Liver (tissue), 9 donors: ENCODE results near the gene FEZ2. TPM values are rescaled to one million over a fixed set of nuclear protein-coding genes. Genes with fewer than 3 reads are reported as not detected.
A peak's percentile ranks its signal among the peaks of the same experiment; 100 is the strongest.

Source experiments
- DNase-seq: peaks from one replicate; pipeline ENCODE4 v3.0.0-alpha.2; 2017; ENCODE audit warnings: low spot score
- H3K27ac ChIP-seq, 2 donors: one replicate each; pipeline ENCODE4 v1.7.0; 2013; ENCODE audit warnings: inconsistent platforms in 2 of 2, low read length in 2 of 2, control low read depth in 1 of 2, low read depth in 1 of 2, mild to moderate bottlenecking in 1 of 2
- H3K27me3 ChIP-seq, 4 donors: one replicate each; pipeline versions ENCODE4 v1.6.1 to v1.7.0; 2013; ENCODE audit warnings: low read length in 3 of 4, inconsistent platforms in 1 of 4, mild to moderate bottlenecking in 1 of 4, moderate library complexity in 1 of 4; ENCODE audit not compliant: control insufficient read depth in 4 of 4, insufficient read depth in 4 of 4
- H3K36me3 ChIP-seq, 4 donors: one replicate each; pipeline versions ENCODE4 v1.6.1 to v1.7.0; 2013; ENCODE audit warnings: low read length in 3 of 4, mild to moderate bottlenecking in 3 of 4, low read depth in 1 of 4, moderate library complexity in 1 of 4; ENCODE audit not compliant: control insufficient read depth in 4 of 4, insufficient read depth in 3 of 4
- H3K4me1 ChIP-seq, 4 donors: one replicate each; pipeline versions ENCODE4 v1.6.1 to v1.7.0; 2013; ENCODE audit warnings: low read length in 3 of 4, mild to moderate bottlenecking in 3 of 4, moderate library complexity in 1 of 4; ENCODE audit not compliant: control insufficient read depth in 4 of 4, insufficient read depth in 4 of 4
- H3K4me3 ChIP-seq, 3 donors: one replicate each; pipeline versions ENCODE4 v1.6.1 to v1.7.0; 2013; ENCODE audit warnings: low read length in 3 of 3, control low read depth in 1 of 3, low read depth in 1 of 3, mild to moderate bottlenecking in 1 of 3
- H3K9ac ChIP-seq, 2 donors: one replicate each; pipeline ENCODE4 v1.7.0; 2013; ENCODE audit warnings: low read length in 2 of 2, mild to moderate bottlenecking in 2 of 2, moderate library complexity in 2 of 2, control low read depth in 1 of 2, low read depth in 1 of 2
- H3K9me3 ChIP-seq, 4 donors: one replicate each; pipeline versions ENCODE4 v1.6.1 to v1.7.0; 2013; ENCODE audit warnings: low read length in 3 of 4; ENCODE audit not compliant: control insufficient read depth in 4 of 4
- EGR1 ChIP-seq, 2 donors: IDR thresholded peaks; 2 replicates each; pipeline ENCODE4 v1.6.1; 2016 to 2018; ENCODE audit warnings: antibody characterized with exemption in 2 of 2, low read depth in 2 of 2
- FOXA1 ChIP-seq: IDR thresholded peaks from 2 replicates; pipeline ENCODE4 v1.6.1; 2016; ENCODE audit warnings: antibody characterized with exemption
- GABPA ChIP-seq, 2 donors: IDR thresholded peaks in 1 of 2; conservative IDR thresholded peaks in 1 of 2; 2 replicates each; pipeline ENCODE4 v1.6.1; 2016; ENCODE audit warnings: antibody characterized with exemption in 2 of 2, mild to moderate bottlenecking in 1 of 2, moderate library complexity in 1 of 2
- HNF4A ChIP-seq, 2 donors: conservative IDR thresholded peaks; 2 replicates each; pipeline ENCODE4 v1.6.1; 2016; ENCODE audit warnings: antibody characterized with exemption in 2 of 2, mild to moderate bottlenecking in 2 of 2
- HNF4G ChIP-seq: IDR thresholded peaks from 2 replicates; pipeline ENCODE4 v1.6.1; 2016; ENCODE audit warnings: antibody characterized with exemption
- JUND ChIP-seq, 2 donors: IDR thresholded peaks; 2 replicates each; pipeline ENCODE4 v1.6.1; 2016; ENCODE audit warnings: antibody characterized with exemption in 2 of 2
- NR2F2 ChIP-seq: IDR thresholded peaks from 2 replicates; pipeline ENCODE4 v1.6.1; 2016; ENCODE audit warnings: antibody characterized with exemption
- RAD21 ChIP-seq, 2 donors: IDR thresholded peaks; 2 replicates each; pipeline ENCODE4 v1.6.1; 2016; ENCODE audit warnings: antibody characterized with exemption in 2 of 2, mild to moderate bottlenecking in 2 of 2
- REST ChIP-seq: IDR thresholded peaks from 2 replicates; pipeline ENCODE4 v1.6.1; 2016; ENCODE audit warnings: antibody characterized with exemption, mild to moderate bottlenecking
- RXRA ChIP-seq, 2 donors: IDR thresholded peaks; 2 replicates each; pipeline ENCODE4 v1.6.1; 2017 to 2018; ENCODE audit warnings: antibody characterized with exemption in 2 of 2, mild to moderate bottlenecking in 1 of 2
- SP1 ChIP-seq: IDR thresholded peaks from 2 replicates; pipeline ENCODE4 v1.6.1; 2018; ENCODE audit warnings: antibody characterized with exemption, mild to moderate bottlenecking
- TAF1 ChIP-seq: conservative IDR thresholded peaks from 2 replicates; pipeline ENCODE4 v1.6.1; 2016; ENCODE audit warnings: antibody characterized with exemption, mild to moderate bottlenecking
- ZBTB33 ChIP-seq: IDR thresholded peaks from 2 replicates; pipeline ENCODE4 v1.6.1; 2016; ENCODE audit warnings: antibody characterized with exemption
- WGBS: extraction: QIAGEN DNeasy Blood & Tissue Kit; methylation state at CpG from one replicate; pipeline ENCODE4 v1.1.7; 2013; 5-methylcytosine and 5-hydroxymethylcytosine counted together
- polyA plus RNA-seq, 2 donors: library from polyadenylated mRNA; stranded (reverse) in 1 of 2; unstranded in 1 of 2; fragments of 200-250 nt in 1 of 2; fragments of >200 nt in 1 of 2; fragmentation: Nextera tagmentation in 1 of 2; extraction: Ambion mirVana in 1 of 2; gene quantifications; one replicate each; pipeline versions ENCODE4 v1.2.1 to v1.2.3, GENCODE V29; 2013 to 2015
- total RNA-seq, 2 donors: library from RNA; depleted of rRNA; stranded (reverse); fragments of >200 nt; gene quantifications; one replicate each; pipeline ENCODE4 v1.2.3, GENCODE V29; 2014
- donor health status: healthy.
- donor health status: healthy.
- donor health status: healthy.
- donor health status: healthy.
- donor health status: healthy.

The FEZ2 gene
- total and polyA plus RNA-seq, 4 donors = 11.9 to 16.1 (median 14.1) TPM

GRCh38 chr2:36596397-36596796 lies 1.6 kb downstream of the FEZ2 start:
- Histone ChIP-seq H3K9ac (no peak overlapping the region), H3K9me3 (no peaks in the 10 kb centered on the region), H3K36me3 (no peaks in the 10 kb centered on the region), H3K27me3 (no peaks in the 10 kb centered on the region), H3K4me1 (peaks cover 5 to 16% (median 7%) of the 10 kb centered on the region in 4 donors), H3K27ac (no peak overlapping the region), H3K4me3 (no peak overlapping the region)
- TF ChIP-seq NR2F2 (no peak), JUND (IDR thresholded peaks at IDR 0.05) (no peak), RXRA (IDR thresholded peaks at IDR 0.05) (no peak), RAD21 (IDR thresholded peaks at IDR 0.05) (no peak), GABPA (IDR thresholded peaks at IDR 0.05 in 1 of 2, conservative IDR thresholded peaks at IDR 0.05 in 1 of 2) (no peak)
- DNase-seq = no peak
- 96% methylated on average over 12 of the region's 12 CpGs for WGBS

- Histone ChIP-seq H3K36me3 (peaks cover 0 to under 1% (median 0%) of the 10 kb centered on the region in 4 donors), H3K9me3 (no peaks in the 10 kb centered on the region), H3K27ac (no peak overlapping the region), H3K9ac (no peak overlapping the region), H3K4me1 (peaks cover 5 to 16% (median 7%) of the 10 kb centered on the region in 4 donors), H3K4me3 (no peak overlapping the region), H3K27me3 (no peaks in the 10 kb centered on the region)
- 57% methylated on average over 6 of the region's 6 CpGs for WGBS
- no peak for TF ChIP-seq ZBTB33
- peak; percentile 26 to 40 for TF ChIP-seq HNF4A (conservative IDR thresholded peaks at IDR 0.05)
- TF ChIP-seq TAF1 = no peak
- no peak for DNase-seq
Observed at GRCh38 chr2:36594849-36595248, 3.1 kb downstream of the FEZ2 start.

GRCh38 chr2:36589230-36589630 lies 8.7 kb downstream of the FEZ2 start:
- no peak for DNase-seq
- Histone ChIP-seq H3K36me3 (peaks cover 0 to 4% (median 3%) of the 10 kb centered on the region in 4 donors), H3K4me1 (peaks cover 0 to 2% (median 2%) of the 10 kb centered on the region in 4 donors), H3K4me3 (no peak overlapping the region), H3K27ac (peak overlapping the region in 1 of 2 donors; percentile 28), H3K9me3 (no peaks in the 10 kb centered on the region), H3K27me3 (no peaks in the 10 kb centered on the region), H3K9ac (no peak overlapping the region)
- 65% methylated on average over 2 of the region's 2 CpGs for WGBS
- TF ChIP-seq HNF4G = no peak
- TF ChIP-seq RXRA (IDR thresholded peaks at IDR 0.05) = peak in 1 of 2 donors; percentile 18
- TF ChIP-seq EGR1 (IDR thresholded peaks at IDR 0.05; ENCODE audit: low read depth in 2 of 2) = no peak
- TF ChIP-seq NR2F2 = no peak
- no peak for TF ChIP-seq RAD21 (IDR thresholded peaks at IDR 0.05)
- no peak for TF ChIP-seq REST
- no peak for TF ChIP-seq SP1
- no peak for TF ChIP-seq FOXA1
